Mammary epithelial cell (primary cell): Measurements from ENCODE around the gene KLK4.

Experiments used
- CTCF ChIP-seq, 2 donors: IDR thresholded peaks in 1 of 2; conservative IDR thresholded peaks in 1 of 2; 2 replicates each; pipeline ENCODE4 v1.5.1; 2011 to 2012; ENCODE audit warnings: inconsistent platforms in 2 of 2, low read length in 2 of 2, mild to moderate bottlenecking in 2 of 2, control low read depth in 1 of 2, low read depth in 1 of 2; ENCODE audit not compliant: insufficient read depth in 1 of 2; ENCODE audit errors: extremely low read depth in 1 of 2
- EZH2 ChIP-seq: IDR thresholded peaks from 2 replicates; pipeline ENCODE4 v1.6.1; 2012; ENCODE audit warnings: low read length, inconsistent platforms, borderline replicate concordance

DNA sequence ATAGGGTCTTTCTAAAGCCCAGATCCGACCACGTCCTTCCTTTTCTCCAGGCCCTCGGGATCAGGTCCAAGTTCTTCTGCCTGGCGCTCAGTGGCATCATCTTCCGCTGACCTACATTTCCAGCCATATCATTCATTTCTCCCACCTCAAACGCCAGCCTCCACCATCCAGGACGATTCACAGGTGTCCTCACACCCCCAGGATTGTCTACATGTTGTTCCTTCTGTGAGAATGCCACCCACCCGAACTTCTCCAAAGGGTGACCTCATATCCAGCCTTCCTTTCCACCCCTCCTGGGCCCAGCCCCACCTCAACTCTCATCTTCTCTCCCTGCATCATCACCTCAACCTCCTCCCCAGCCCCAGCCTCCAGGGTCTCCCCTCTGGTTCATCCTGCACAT lies 46.4 kb upstream of the KLK4 start:
- TF ChIP-seq EZH2 (no peak), CTCF (conservative IDR thresholded peaks at IDR 0.05 in 1 of 2, IDR thresholded peaks at IDR 0.05 in 1 of 2; ENCODE audit: extremely low read depth in 1 of 2, insufficient read depth in 1 of 2, low read depth in 1 of 2, low read length in 2 of 2) (no peak)
